ENCODE data around the gene MAJIN. TPM values are rescaled to one million over a fixed set of nuclear protein-coding genes. Genes with fewer than 3 reads are reported as not detected.

Gene MAJIN
- total RNA-seq, 1 experiment from 2014 or later, result not detected

DNA sequence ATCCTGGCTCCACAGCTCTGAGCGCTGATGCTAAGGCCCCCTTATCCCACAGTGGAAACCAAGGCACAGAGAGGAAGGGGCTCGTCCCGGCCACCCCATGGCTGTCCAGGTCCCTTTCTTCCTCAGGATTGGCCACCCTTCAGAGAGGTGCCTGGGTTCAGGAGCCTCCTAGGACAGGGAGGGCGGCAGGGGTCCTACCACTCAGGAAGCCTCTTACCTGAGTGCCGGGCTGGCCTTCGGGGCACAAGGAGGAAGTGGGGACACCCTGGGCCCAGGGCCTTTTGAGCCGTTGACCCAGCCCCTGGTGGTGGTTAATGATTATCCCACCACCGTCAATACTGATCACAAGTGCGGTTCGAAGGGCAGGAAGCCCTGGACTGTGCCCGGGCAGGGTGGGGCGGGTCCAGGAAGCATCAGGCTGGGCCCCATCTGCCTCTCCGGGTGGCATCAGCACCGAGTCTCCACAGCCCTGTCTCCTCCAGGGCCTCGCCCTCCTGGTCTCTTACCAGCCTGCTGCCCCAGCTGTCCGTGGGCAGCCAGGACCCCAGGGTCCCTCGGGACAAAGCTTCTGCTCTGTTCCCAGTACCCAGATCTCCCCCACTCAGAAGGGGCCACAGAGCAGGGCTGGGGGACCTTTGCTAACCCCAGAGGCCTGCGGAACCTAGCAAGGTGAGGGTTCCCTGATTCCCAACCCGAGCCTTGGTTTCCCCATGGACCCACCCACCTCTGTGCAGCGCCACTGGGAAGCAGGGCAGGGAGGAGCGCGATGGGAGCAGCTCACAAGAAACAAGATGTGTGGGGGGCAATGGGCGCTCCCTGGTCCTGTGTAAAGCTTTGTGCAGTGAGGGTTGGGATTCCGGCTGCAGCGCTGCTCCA, 78.5 kb downstream of the MAJIN start:
- POLR2A ChIA-PET, result no interaction called here
- H3K27ac Mint-ChIP-seq, result no peak overlapping the region
- H3K36me3 Mint-ChIP-seq, result 0 out of 2 replicates have a peak, but pooled peaks cover 3% of the 10 kb centered on the region
- CTCF ChIA-PET, result interaction anchor here (0.9 to 22.9 kb wide), 11 partner anchors 12 to 103 kb away, joined by 3 to 372 read pairs (median 4); partner anchors contain the start of genes BATF2, CDC42BPG, EHD1 and PPP2R5B
- H3K4me1 Mint-ChIP-seq, result peaks cover 6% of the 10 kb centered on the region
- DNase-seq (ENCODE audit: low spot score) (no peak), ATAC-seq (no peak)
- H3K4me3 Mint-ChIP-seq, result no peak overlapping the region
- no peaks in the 10 kb centered on the region for H3K27me3 Mint-ChIP-seq (ENCODE audit: low read depth)
- H3K9me3 Mint-ChIP-seq, result no peaks in the 10 kb centered on the region
- TF ChIP-seq GABPB1 (CRISPR knock-in tag; IDR thresholded peaks at IDR 0.05), result peak; percentile 61
- TF ChIP-seq, protein P1, sequence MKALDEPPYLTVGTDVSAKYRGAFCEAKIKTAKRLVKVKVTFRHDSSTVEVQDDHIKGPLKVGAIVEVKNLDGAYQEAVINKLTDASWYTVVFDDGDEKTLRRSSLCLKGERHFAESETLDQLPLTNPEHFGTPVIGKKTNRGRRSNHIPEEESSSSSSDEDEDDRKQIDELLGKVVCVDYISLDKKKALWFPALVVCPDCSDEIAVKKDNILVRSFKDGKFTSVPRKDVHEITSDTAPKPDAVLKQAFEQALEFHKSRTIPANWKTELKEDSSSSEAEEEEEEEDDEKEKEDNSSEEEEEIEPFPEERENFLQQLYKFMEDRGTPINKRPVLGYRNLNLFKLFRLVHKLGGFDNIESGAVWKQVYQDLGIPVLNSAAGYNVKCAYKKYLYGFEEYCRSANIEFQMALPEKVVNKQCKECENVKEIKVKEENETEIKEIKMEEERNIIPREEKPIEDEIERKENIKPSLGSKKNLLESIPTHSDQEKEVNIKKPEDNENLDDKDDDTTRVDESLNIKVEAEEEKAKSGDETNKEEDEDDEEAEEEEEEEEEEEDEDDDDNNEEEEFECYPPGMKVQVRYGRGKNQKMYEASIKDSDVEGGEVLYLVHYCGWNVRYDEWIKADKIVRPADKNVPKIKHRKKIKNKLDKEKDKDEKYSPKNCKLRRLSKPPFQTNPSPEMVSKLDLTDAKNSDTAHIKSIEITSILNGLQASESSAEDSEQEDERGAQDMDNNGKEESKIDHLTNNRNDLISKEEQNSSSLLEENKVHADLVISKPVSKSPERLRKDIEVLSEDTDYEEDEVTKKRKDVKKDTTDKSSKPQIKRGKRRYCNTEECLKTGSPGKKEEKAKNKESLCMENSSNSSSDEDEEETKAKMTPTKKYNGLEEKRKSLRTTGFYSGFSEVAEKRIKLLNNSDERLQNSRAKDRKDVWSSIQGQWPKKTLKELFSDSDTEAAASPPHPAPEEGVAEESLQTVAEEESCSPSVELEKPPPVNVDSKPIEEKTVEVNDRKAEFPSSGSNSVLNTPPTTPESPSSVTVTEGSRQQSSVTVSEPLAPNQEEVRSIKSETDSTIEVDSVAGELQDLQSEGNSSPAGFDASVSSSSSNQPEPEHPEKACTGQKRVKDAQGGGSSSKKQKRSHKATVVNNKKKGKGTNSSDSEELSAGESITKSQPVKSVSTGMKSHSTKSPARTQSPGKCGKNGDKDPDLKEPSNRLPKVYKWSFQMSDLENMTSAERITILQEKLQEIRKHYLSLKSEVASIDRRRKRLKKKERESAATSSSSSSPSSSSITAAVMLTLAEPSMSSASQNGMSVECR (CRISPR knock-in tag; IDR thresholded peaks at IDR 0.05; ENCODE audit: borderline replicate concordance), result no peak

DNA sequence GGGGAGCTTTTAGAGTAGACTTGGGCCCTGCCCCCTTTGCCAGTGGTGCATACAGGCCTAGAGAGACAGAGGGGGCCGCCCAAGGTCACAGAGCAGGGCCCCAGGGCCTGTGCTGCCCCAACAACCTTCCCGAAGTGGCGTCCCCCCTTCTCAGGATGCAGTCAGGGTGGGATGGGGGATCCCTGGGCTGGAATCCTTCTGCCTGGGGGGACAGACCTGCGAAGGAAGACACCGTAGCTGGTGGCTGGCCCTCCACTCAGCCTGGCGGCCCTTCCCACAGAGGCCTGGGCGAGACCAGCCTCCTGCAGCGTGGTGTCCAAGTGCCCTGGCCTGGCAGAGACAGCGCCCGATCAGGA, 79.1 kb downstream of the MAJIN start:
- H3K27ac Mint-ChIP-seq, result no peak overlapping the region
- no peak overlapping the region for H3K4me3 Mint-ChIP-seq
- 0 out of 2 replicates have a peak, but pooled peaks cover 3% of the 10 kb centered on the region for H3K36me3 Mint-ChIP-seq
- no peak for DNase-seq (ENCODE audit: low spot score)
- no peaks in the 10 kb centered on the region for H3K27me3 Mint-ChIP-seq (ENCODE audit: low read depth)
- ChIA-PET POLR2A (no interaction called here), CTCF (interaction anchor here (1.0 to 22.9 kb wide), 4 partner anchors 18 to 105 kb away, joined by 3 to 372 read pairs (median 8); partner anchors contain the start of gene CDC42BPG)
- H3K4me1 Mint-ChIP-seq, result peaks cover 10% of the 10 kb centered on the region
- no peaks in the 10 kb centered on the region for H3K9me3 Mint-ChIP-seq
- ATAC-seq, result no peak
- no peak for TF ChIP-seq ETV6 (CRISPR knock-in tag; IDR thresholded peaks at IDR 0.05)
- TF ChIP-seq, protein P2, sequence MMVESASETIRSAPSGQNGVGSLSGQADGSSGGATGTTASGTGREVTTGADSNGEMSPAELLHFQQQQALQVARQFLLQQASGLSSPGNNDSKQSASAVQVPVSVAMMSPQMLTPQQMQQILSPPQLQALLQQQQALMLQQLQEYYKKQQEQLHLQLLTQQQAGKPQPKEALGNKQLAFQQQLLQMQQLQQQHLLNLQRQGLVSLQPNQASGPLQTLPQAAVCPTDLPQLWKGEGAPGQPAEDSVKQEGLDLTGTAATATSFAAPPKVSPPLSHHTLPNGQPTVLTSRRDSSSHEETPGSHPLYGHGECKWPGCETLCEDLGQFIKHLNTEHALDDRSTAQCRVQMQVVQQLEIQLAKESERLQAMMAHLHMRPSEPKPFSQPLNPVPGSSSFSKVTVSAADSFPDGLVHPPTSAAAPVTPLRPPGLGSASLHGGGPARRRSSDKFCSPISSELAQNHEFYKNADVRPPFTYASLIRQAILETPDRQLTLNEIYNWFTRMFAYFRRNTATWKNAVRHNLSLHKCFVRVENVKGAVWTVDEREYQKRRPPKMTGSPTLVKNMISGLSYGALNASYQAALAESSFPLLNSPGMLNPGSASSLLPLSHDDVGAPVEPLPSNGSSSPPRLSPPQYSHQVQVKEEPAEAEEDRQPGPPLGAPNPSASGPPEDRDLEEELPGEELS (CRISPR knock-in tag; IDR thresholded peaks at IDR 0.05), result no peak
- TF ChIP-seq, protein P3, sequence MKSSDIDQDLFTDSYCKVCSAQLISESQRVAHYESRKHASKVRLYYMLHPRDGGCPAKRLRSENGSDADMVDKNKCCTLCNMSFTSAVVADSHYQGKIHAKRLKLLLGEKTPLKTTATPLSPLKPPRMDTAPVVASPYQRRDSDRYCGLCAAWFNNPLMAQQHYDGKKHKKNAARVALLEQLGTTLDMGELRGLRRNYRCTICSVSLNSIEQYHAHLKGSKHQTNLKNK (CRISPR knock-in tag; IDR thresholded peaks at IDR 0.05), result no peak
- TF ChIP-seq, protein P4, sequence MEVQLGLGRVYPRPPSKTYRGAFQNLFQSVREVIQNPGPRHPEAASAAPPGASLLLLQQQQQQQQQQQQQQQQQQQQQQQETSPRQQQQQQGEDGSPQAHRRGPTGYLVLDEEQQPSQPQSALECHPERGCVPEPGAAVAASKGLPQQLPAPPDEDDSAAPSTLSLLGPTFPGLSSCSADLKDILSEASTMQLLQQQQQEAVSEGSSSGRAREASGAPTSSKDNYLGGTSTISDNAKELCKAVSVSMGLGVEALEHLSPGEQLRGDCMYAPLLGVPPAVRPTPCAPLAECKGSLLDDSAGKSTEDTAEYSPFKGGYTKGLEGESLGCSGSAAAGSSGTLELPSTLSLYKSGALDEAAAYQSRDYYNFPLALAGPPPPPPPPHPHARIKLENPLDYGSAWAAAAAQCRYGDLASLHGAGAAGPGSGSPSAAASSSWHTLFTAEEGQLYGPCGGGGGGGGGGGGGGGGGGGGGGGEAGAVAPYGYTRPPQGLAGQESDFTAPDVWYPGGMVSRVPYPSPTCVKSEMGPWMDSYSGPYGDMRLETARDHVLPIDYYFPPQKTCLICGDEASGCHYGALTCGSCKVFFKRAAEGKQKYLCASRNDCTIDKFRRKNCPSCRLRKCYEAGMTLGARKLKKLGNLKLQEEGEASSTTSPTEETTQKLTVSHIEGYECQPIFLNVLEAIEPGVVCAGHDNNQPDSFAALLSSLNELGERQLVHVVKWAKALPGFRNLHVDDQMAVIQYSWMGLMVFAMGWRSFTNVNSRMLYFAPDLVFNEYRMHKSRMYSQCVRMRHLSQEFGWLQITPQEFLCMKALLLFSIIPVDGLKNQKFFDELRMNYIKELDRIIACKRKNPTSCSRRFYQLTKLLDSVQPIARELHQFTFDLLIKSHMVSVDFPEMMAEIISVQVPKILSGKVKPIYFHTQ (CRISPR knock-in tag; IDR thresholded peaks at IDR 0.05), result no peak

DNA sequence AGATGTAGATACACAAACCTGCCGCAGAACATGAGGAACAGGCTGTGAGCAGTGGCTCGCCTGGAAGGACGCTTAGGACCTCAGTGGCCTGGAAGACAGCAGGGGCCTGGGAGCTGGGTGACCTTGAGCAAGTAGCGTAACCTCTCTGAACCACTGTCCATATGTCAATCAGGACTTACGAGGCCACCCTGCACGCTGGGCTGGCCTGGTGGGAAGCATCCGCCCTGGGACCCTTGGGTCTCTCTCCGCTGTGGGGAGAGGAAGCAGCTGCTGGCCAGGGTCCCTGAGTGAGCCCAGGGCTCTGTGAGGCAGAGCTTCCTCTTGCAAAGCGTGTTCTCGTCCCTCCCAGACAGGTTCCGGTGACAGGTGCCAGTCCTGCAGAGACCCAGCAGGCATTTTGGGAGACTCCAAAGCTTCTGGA, 79.5 kb downstream of the MAJIN start:
- Mint-ChIP-seq H3K4me1 (peaks cover 13% of the 10 kb centered on the region), H3K27ac (peak overlapping the region; percentile 20; the same call in 1 of the 2 replicates), H3K36me3 (0 out of 2 replicates have a peak, but pooled peaks cover 3% of the 10 kb centered on the region), H3K27me3 (ENCODE audit: low read depth) (no peaks in the 10 kb centered on the region), H3K4me3 (no peak overlapping the region), H3K9me3 (no peaks in the 10 kb centered on the region)
- POLR2A ChIA-PET, result no interaction called here
- DNase-seq (ENCODE audit: low spot score) (no peak), ATAC-seq (no peak)
- CTCF ChIA-PET, result interaction anchor here (1.0 to 22.9 kb wide), 4 partner anchors 17 to 105 kb away, joined by 3 to 372 read pairs (median 8); partner anchors contain the start of gene CDC42BPG
- TF ChIP-seq ZNF138 (CRISPR knock-in tag; conservative IDR thresholded peaks at IDR 0.05) (no peak), NR2C2 (CRISPR knock-in tag; IDR thresholded peaks at IDR 0.05) (no peak), ZNF416 (CRISPR knock-in tag; IDR thresholded peaks at IDR 0.05) (no peak), ZBTB21 (CRISPR knock-in tag; IDR thresholded peaks at IDR 0.05; ENCODE audit: borderline replicate concordance) (no peak), ELF4 (CRISPR knock-in tag; IDR thresholded peaks at IDR 0.05; ENCODE audit: low read depth) (no peak), FOXJ3 (CRISPR knock-in tag; IDR thresholded peaks at IDR 0.05; ENCODE audit: borderline replicate concordance) (no peak), TEAD1 (CRISPR knock-in tag; IDR thresholded peaks at IDR 0.05) (no peak)
- TF ChIP-seq, protein P5, sequence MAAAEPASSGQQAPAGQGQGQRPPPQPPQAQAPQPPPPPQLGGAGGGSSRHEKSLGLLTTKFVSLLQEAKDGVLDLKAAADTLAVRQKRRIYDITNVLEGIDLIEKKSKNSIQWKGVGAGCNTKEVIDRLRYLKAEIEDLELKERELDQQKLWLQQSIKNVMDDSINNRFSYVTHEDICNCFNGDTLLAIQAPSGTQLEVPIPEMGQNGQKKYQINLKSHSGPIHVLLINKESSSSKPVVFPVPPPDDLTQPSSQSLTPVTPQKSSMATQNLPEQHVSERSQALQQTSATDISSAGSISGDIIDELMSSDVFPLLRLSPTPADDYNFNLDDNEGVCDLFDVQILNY (CRISPR knock-in tag; IDR thresholded peaks at IDR 0.05), result no peak
- TF ChIP-seq, protein P6, sequence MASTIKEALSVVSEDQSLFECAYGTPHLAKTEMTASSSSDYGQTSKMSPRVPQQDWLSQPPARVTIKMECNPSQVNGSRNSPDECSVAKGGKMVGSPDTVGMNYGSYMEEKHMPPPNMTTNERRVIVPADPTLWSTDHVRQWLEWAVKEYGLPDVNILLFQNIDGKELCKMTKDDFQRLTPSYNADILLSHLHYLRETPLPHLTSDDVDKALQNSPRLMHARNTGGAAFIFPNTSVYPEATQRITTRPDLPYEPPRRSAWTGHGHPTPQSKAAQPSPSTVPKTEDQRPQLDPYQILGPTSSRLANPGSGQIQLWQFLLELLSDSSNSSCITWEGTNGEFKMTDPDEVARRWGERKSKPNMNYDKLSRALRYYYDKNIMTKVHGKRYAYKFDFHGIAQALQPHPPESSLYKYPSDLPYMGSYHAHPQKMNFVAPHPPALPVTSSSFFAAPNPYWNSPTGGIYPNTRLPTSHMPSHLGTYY (CRISPR knock-in tag; IDR thresholded peaks at IDR 0.05), result no peak
- TF ChIP-seq, protein P7, sequence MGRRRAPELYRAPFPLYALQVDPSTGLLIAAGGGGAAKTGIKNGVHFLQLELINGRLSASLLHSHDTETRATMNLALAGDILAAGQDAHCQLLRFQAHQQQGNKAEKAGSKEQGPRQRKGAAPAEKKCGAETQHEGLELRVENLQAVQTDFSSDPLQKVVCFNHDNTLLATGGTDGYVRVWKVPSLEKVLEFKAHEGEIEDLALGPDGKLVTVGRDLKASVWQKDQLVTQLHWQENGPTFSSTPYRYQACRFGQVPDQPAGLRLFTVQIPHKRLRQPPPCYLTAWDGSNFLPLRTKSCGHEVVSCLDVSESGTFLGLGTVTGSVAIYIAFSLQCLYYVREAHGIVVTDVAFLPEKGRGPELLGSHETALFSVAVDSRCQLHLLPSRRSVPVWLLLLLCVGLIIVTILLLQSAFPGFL (CRISPR knock-in tag; IDR thresholded peaks at IDR 0.05; ENCODE audit: borderline replicate concordance), result no peak

Measured in WTC11 (cell line).